HepG2 (cell line): ENCODE measurements around the gene ARHGEF11. TPM values are rescaled to one million over a fixed set of nuclear protein-coding genes. Genes with fewer than 3 reads are reported as not detected.

Experiments
- ATAC-seq: fragments of 200-7000 bp; cut with Tn5 transposase; 3 replicates; pipeline ENCODE4 v1.9.1; 2020; ENCODE audit warnings: mild to moderate bottlenecking, moderate library complexity
- BruUV-seq: library from RNA; stranded (reverse); fragments of 400-500 nt; replicated peaks from 2 replicates; lab custom pipeline; 2021; lab: Mats Ljungman, UMichigan
- CTCF ChIA-PET: fragments of 300-600 bp; formaldehyde crosslinking; extraction: SDS; loops from one replicate; lab custom pipeline; 2021; ENCODE audit warnings: low total read pairs, inconsistent platforms, low intra/inter-chr PET ratio; lab: Yijun Ruan, JAX
- POLR2A ChIA-PET: fragments of 350-600 bp; sonication (Branson Sonifier 250); formaldehyde crosslinking; loops from one replicate; lab custom pipeline; 2020; ENCODE audit warnings: antibody characterized with exemption, inconsistent platforms; lab: Yijun Ruan, JAX
- DNase-seq: peaks from one replicate; pipeline ENCODE4 v3.0.0-alpha.2; 2015; ENCODE audit warnings: low spot score
- FAIRE-seq: peaks from 3 replicates; lab custom pipeline; 2011; peaks lifted over from hg19 to GRCh38; lab: Jason Lieb, UNC
- H2AFZ ChIP-seq: one replicate; pipeline ENCODE4 v1.6.1; 2011; ENCODE audit warnings: low read length, inconsistent platforms
- H3K27ac ChIP-seq: fragments of 300-600 bp; 3 replicates; pipeline ENCODE4 v1.8.0; 2011; ENCODE audit warnings: mixed run types, mild to moderate bottlenecking, mixed read lengths, low read length, inconsistent platforms; ENCODE audit not compliant: insufficient read depth; ENCODE audit errors: extremely low read length
- H3K27me3 ChIP-seq, 2 experiments: fragments of 200-600 bp in 1 of 2; 2 replicates in 1 of 2; 3 replicates in 1 of 2; pipeline versions ENCODE4 v1.6.0 to v1.8.0; 2011; ENCODE audit warnings: low read length in 2 of 2, mild to moderate bottlenecking in 2 of 2, moderate library complexity in 2 of 2, inconsistent platforms in 1 of 2; ENCODE audit not compliant: insufficient read depth in 2 of 2, control insufficient read depth in 1 of 2
- H3K36me3 ChIP-seq, 2 experiments: fragments of 200-600 bp in 1 of 2; replicated peaks in 1 of 2; 2 replicates in 1 of 2; 3 replicates in 1 of 2; pipeline versions ENCODE4 v1.5.1 to v1.8.0; 2011; ENCODE audit warnings: low read length in 2 of 2, inconsistent platforms in 1 of 2; ENCODE audit not compliant: insufficient read depth in 2 of 2, control insufficient read depth in 1 of 2
- H3K4me1 ChIP-seq: 2 replicates; pipeline ENCODE4 v1.5.1; 2012; ENCODE audit warnings: low read length, inconsistent platforms; ENCODE audit not compliant: insufficient read depth
- H3K4me2 ChIP-seq: 2 replicates; pipeline ENCODE4 v1.6.0; 2011; ENCODE audit warnings: low read depth, low read length, inconsistent platforms
- H3K4me3 ChIP-seq, 3 experiments: fragments of 200-600 bp in 1 of 3; sonication (generic), shearing (Covaris generic) in 1 of 3; replicated peaks in 1 of 3; 2 replicates each; pipeline ENCODE4 v1.5.1; 2011 to 2016; ENCODE audit warnings: low read length in 3 of 3, inconsistent platforms in 2 of 3, low read depth in 2 of 3, mild to moderate bottlenecking in 2 of 3, control low read depth in 1 of 3, mixed read lengths in 1 of 3; ENCODE audit not compliant: insufficient read depth in 1 of 3
- H3K79me2 ChIP-seq: one replicate; pipeline ENCODE4 v1.6.1; 2011; ENCODE audit warnings: low read length, inconsistent platforms; ENCODE audit not compliant: insufficient read depth
- H3K9ac ChIP-seq: 2 replicates; pipeline ENCODE4 v1.6.0; 2011; ENCODE audit warnings: mild to moderate bottlenecking, low read depth, low read length, inconsistent platforms; ENCODE audit not compliant: insufficient read depth
- H3K9me3 ChIP-seq: 2 replicates; pipeline ENCODE4 v1.5.1; 2012; ENCODE audit warnings: mild to moderate bottlenecking, low read length
- H4K20me1 ChIP-seq: 2 replicates; pipeline ENCODE4 v1.6.0; 2011; ENCODE audit warnings: inconsistent platforms, mild to moderate bottlenecking, low read length, moderate library complexity; ENCODE audit not compliant: insufficient read depth
- ARHGAP35 ChIP-seq: sonication (generic); formaldehyde crosslinking; IDR thresholded peaks from 2 replicates; pipeline ENCODE4 v1.9.0; 2022; ENCODE audit warnings: mild to moderate bottlenecking, inconsistent platforms, moderate library complexity, missing genetic modification reagents, borderline replicate concordance
- HMG20B ChIP-seq: conservative IDR thresholded peaks from 2 replicates; pipeline ENCODE4 v1.6.1; 2016; ENCODE audit warnings: missing genetic modification reagents, missing compliant biosample characterization
- JUND ChIP-seq: sonication (generic); formaldehyde crosslinking; IDR thresholded peaks from 2 replicates; pipeline ENCODE4 v1.8.0; 2022; ENCODE audit warnings: mild to moderate bottlenecking, missing genetic modification reagents
- MAFF ChIP-seq: IDR thresholded peaks from 2 replicates; pipeline ENCODE4 v1.6.1; 2011; ENCODE audit warnings: low read depth, low read length, improper control_type of control experiment
- MTF2 ChIP-seq: sonication (generic); formaldehyde crosslinking; IDR thresholded peaks from 2 replicates; pipeline ENCODE4 v1.5.0; 2020; ENCODE audit warnings: missing genetic modification reagents, borderline replicate concordance
- MZF1 ChIP-seq: sonication (generic); formaldehyde crosslinking; IDR thresholded peaks from 2 replicates; pipeline ENCODE4 v1.8.1; 2023; ENCODE audit warnings: mild to moderate bottlenecking, missing genetic modification reagents, borderline replicate concordance
- NFKBIZ ChIP-seq: IDR thresholded peaks from 2 replicates; pipeline ENCODE4 v1.6.1; 2018; ENCODE audit warnings: missing genetic modification reagents, missing compliant biosample characterization
- NR1H2 ChIP-seq: sonication (generic); formaldehyde crosslinking; IDR thresholded peaks from 2 replicates; pipeline ENCODE4 v1.8.1; 2022; ENCODE audit warnings: low read depth, missing genetic modification reagents, borderline replicate concordance
- SRSF9 ChIP-seq: fragments of 200-400 bp; formaldehyde crosslinking; IDR thresholded peaks from 2 replicates; pipeline ENCODE4 v1.6.1; 2018; ENCODE audit warnings: borderline replicate concordance, mild to moderate bottlenecking, low read depth, low read length; ENCODE audit not compliant: insufficient read depth, poor library complexity, severe bottlenecking
- TCF7 ChIP-seq: sonication (generic); IDR thresholded peaks from 2 replicates; pipeline ENCODE4 v1.6.1; 2016; ENCODE audit warnings: antibody characterized with exemption, low read depth
- ZNF484 ChIP-seq: sonication (generic); formaldehyde crosslinking; IDR thresholded peaks from 2 replicates; pipeline ENCODE4 v1.5.1; 2020; ENCODE audit warnings: mild to moderate bottlenecking, low read depth, missing genetic modification reagents, borderline replicate concordance
- ZNF672 ChIP-seq: sonication (generic); formaldehyde crosslinking; IDR thresholded peaks from 2 replicates; pipeline ENCODE4 v1.8.1; 2022; ENCODE audit warnings: missing genetic modification reagents
- ZNF703 ChIP-seq: sonication (generic); formaldehyde crosslinking; IDR thresholded peaks from 2 replicates; pipeline ENCODE4 v1.5.1; 2020; ENCODE audit warnings: missing genetic modification reagents, mild to moderate bottlenecking, moderate library complexity, borderline replicate concordance
- WGBS: methylation state at CpG from one replicate; pipeline ENCODE4 v1.1.6; 2017; ENCODE audit warnings: low lambda C conversion rate; 5-methylcytosine and 5-hydroxymethylcytosine counted together
- in situ Hi-C: cut with HindIII; loops from 2 replicates; pipeline ENCODE4 v1.10.0; 2017; ENCODE audit warnings: low pct_unique_long_range_greater_than_20kb; ENCODE audit not compliant: extremely low pct_ligation_motif_present
- intact Hi-C: fragments of 100-400 bp; cut with micrococcal nuclease; formaldehyde crosslinking; loops from one replicate; pipeline ENCODE4 v1.10.0; 2022; ENCODE audit not compliant: unreplicated experiment
- polyA plus RNA-seq, 8 experiments: library from polyadenylated mRNA; depleted of rRNA in 3 of 8; stranded (reverse) in 7 of 8; unstranded in 1 of 8; fragments of >200 nt; fragmentation: Illumina TruSeq in 4 of 8; extraction: Trizol in 4 of 8; gene quantifications; 2 replicates each; pipeline versions ENCODE4 v1.2.1 to v1.2.3, GENCODE V29; 2011 to 2016; ENCODE audit warnings: low read depth in 4 of 8, missing spikeins in 1 of 8, mixed read lengths in 1 of 8; ENCODE audit not compliant: insufficient read depth in 1 of 8
- total RNA-seq, 5 experiments: library from RNA; depleted of rRNA; stranded (reverse); fragments of >200 nt; fragmentation: Illumina TruSeq; extraction: Trizol; gene quantifications; 2 replicates each; pipeline ENCODE4 v1.2.3, GENCODE V29; 2016; ENCODE audit warnings: low read depth in 1 of 5
- TF ChIP-seq, protein P1 (sequence below): sonication (generic); formaldehyde crosslinking; conservative IDR thresholded peaks from 2 replicates; pipeline ENCODE4 v1.8.0; 2022; ENCODE audit warnings: missing genetic modification reagents
- TF ChIP-seq, protein P2 (sequence below): sonication (generic); formaldehyde crosslinking; IDR thresholded peaks from 2 replicates; pipeline ENCODE4 v1.4.0; 2020; ENCODE audit warnings: mild to moderate bottlenecking, missing genetic modification reagents, borderline replicate concordance

ARHGEF11 gene
- total and polyA plus RNA-seq, 2 of the 13 experiments (the other 11 are each of a cell fraction or from before 2014, with no cell fraction given): 16.5 to 21.2 TPM

DNA sequence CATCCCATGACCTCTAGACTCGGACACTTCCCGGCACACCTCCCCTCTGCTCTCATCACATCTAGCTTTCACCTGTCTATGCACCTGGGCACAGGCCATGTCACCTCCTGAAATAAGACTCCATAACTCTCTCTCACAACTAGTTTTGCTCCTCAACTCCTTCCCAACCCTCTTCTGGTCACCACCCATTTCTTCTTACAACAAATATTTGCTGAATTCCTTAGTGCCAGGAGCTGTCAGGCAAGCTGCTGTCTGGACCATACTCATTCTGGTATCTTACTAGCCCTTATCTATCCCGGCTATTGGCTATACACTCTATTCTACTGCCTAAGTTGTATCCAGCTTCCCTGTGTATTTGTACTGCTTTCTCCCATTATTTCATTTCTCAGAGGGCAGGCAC, 76.0 kb downstream of the ARHGEF11 start (continued):
- TF ChIP-seq MTF2 (CRISPR knock-in tag) (no peak), MAFF (no peak), HMG20B (CRISPR knock-in tag) (no peak), ZNF672 (no peak), NFKBIZ (CRISPR knock-in tag) (no peak), NR1H2 (CRISPR knock-in tag) (no peak)
- TF ChIP-seq, protein P1, sequence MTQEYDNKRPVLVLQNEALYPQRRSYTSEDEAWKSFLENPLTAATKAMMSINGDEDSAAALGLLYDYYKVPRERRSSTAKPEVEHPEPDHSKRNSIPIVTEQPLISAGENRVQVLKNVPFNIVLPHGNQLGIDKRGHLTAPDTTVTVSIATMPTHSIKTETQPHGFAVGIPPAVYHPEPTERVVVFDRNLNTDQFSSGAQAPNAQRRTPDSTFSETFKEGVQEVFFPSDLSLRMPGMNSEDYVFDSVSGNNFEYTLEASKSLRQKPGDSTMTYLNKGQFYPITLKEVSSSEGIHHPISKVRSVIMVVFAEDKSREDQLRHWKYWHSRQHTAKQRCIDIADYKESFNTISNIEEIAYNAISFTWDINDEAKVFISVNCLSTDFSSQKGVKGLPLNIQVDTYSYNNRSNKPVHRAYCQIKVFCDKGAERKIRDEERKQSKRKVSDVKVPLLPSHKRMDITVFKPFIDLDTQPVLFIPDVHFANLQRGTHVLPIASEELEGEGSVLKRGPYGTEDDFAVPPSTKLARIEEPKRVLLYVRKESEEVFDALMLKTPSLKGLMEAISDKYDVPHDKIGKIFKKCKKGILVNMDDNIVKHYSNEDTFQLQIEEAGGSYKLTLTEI (CRISPR knock-in tag): no peak
- TF ChIP-seq, all 625 proteins: peak for 0

DNA sequence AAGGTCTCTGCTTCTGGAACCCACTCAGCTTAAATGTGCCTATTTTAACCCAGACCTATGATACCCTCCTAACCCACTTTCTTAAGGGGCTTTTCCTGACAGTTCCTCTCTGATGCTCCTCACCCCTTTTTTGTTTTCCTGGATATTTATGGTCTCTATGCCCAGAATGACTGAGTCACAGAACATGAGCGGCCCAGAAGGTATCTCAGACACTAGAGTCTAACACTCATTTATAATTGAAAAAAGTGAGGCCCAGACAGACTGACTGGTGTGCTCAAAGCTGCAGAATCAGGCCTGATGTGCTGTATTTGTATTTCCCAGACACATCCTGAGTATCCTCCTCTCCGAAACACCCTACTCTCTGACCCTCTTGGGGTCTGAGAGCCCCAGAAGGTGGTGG, 81.1 kb downstream of the ARHGEF11 start:
- Histone ChIP-seq H3K79me2 (no peaks in the 10 kb centered on the region), H4K20me1 (no peaks in the 10 kb centered on the region), H3K4me2 (no peak overlapping the region), H3K27ac (no peak overlapping the region), H3K9ac (no peak overlapping the region), H3K4me3 (no peak overlapping the region), H3K9me3 (no peaks in the 10 kb centered on the region), H2AFZ (no peak overlapping the region), H3K36me3 (peaks cover 13 to 62% of the 10 kb centered on the region in 2 experiments), H3K27me3 (no peaks in the 10 kb centered on the region), H3K4me1 (peaks cover 12% of the 10 kb centered on the region; the same call in 1 of the 2 replicates)
- ChIA-PET POLR2A (no interaction called here), CTCF (no interaction called here)
- ATAC-seq (no peak), FAIRE-seq (no peak), DNase-seq (no peak)
- in situ Hi-C loops: no loop called here
- 93% methylated on average over 2 of the region's 2 CpGs for WGBS
- intact Hi-C loops: no loop called here
- BruUV-seq: no TSS peak
- no peak for TF ChIP-seq MZF1
- TF ChIP-seq ZNF484 (CRISPR knock-in tag): no peak
- no peak for TF ChIP-seq TCF7
- no peak for TF ChIP-seq ARHGAP35 (CRISPR knock-in tag)
- no peak for TF ChIP-seq SRSF9
- TF ChIP-seq JUND (CRISPR knock-in tag): no peak
- TF ChIP-seq, protein P2, sequence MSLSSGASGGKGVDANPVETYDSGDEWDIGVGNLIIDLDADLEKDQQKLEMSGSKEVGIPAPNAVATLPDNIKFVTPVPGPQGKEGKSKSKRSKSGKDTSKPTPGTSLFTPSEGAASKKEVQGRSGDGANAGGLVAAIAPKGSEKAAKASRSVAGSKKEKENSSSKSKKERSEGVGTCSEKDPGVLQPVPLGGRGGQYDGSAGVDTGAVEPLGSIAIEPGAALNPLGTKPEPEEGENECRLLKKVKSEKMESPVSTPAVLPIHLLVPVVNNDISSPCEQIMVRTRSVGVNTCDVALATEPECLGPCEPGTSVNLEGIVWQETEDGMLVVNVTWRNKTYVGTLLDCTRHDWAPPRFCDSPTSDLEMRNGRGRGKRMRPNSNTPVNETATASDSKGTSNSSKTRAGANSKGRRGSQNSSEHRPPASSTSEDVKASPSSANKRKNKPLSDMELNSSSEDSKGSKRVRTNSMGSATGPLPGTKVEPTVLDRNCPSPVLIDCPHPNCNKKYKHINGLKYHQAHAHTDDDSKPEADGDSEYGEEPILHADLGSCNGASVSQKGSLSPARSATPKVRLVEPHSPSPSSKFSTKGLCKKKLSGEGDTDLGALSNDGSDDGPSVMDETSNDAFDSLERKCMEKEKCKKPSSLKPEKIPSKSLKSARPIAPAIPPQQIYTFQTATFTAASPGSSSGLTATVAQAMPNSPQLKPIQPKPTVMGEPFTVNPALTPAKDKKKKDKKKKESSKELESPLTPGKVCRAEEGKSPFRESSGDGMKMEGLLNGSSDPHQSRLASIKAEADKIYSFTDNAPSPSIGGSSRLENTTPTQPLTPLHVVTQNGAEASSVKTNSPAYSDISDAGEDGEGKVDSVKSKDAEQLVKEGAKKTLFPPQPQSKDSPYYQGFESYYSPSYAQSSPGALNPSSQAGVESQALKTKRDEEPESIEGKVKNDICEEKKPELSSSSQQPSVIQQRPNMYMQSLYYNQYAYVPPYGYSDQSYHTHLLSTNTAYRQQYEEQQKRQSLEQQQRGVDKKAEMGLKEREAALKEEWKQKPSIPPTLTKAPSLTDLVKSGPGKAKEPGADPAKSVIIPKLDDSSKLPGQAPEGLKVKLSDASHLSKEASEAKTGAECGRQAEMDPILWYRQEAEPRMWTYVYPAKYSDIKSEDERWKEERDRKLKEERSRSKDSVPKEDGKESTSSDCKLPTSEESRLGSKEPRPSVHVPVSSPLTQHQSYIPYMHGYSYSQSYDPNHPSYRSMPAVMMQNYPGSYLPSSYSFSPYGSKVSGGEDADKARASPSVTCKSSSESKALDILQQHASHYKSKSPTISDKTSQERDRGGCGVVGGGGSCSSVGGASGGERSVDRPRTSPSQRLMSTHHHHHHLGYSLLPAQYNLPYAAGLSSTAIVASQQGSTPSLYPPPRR (CRISPR knock-in tag): no peak
- TF ChIP-seq ZNF703: no peak
